ENCODE data around the gene FOXC2. TPM values are rescaled to one million over a fixed set of nuclear protein-coding genes. Genes with fewer than 3 reads are reported as not detected.
A peak's percentile ranks its signal among the peaks of the same experiment; 100 is the strongest.

Gene FOXC2
- total RNA-seq, 2 experiments from 2014 or later, result not detected

DNA sequence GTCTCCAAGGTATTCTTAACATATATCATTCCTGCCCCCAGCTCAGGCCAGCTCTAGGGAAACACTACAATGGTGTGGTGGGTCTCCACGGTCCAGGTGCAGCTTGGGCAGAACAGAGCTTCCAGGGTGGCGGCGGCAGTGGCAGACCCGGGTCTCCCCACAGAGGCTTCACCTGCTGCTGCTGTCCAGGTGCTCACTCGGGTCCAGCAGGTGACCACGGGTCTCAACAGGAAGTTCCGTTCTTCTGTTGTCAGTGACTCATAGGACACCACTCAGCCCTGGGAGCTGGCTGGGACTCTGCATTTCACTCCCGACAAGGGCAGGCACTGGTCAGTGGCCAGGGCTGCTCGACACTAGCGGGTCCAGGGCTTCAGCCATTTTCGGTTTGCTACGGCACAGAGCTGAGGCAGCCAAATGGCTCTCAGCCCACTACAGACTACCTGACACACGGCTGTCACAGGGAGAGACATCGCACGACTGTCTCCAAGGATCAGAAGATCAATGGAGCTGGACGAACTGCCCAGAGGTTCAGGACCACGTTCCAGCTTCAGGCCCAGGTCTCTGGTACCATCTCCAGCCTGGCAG is 28.3 kb upstream of the FOXC2 start:
- Mint-ChIP-seq H3K27me3 (no peaks in the 10 kb centered on the region), H3K27ac (no peak overlapping the region), H3K4me3 (no peak overlapping the region), H3K36me3 (ENCODE audit: low read depth) (peaks cover 16% of the 10 kb centered on the region), H3K9me3 (no peaks in the 10 kb centered on the region), H3K4me1 (no peaks in the 10 kb centered on the region)
- DNase-seq, result no peak
- ChIA-PET POLR2A (no interaction called here), CTCF (no interaction called here)

DNA sequence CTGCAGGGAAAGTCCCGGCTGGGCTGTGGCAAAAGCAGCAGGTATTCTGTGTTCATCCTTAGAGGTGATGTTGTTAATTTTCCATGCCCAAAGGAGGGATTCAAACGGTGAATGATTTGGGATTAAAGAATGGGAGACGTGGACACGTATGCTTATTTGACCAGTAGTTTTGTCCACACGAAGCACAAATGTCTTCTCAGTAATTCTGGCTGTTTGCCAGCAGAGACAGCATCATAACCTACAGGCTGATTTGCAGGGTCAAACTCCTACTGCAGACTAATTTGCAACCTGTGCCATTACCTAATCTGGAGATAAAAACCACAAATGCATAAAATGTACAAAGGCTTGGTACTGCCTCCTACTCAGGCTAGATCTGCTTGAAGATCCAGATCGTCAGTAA is 25.7 kb upstream of the FOXC2 start:
- no peaks in the 10 kb centered on the region for H3K4me1 Mint-ChIP-seq
- DNase-seq, result no peak
- ChIA-PET CTCF (interaction anchor here (1.4 kb wide), 1 partner anchor 8 kb away, joined by 3 read pairs; no protein-coding TSS in a partner anchor), POLR2A (no interaction called here)
- H3K27ac Mint-ChIP-seq, result no peak overlapping the region
- H3K9me3 Mint-ChIP-seq, result no peaks in the 10 kb centered on the region
- H3K27me3 Mint-ChIP-seq, result no peaks in the 10 kb centered on the region
- peaks cover 24% of the 10 kb centered on the region for H3K36me3 Mint-ChIP-seq (ENCODE audit: low read depth)
- no peak overlapping the region for H3K4me3 Mint-ChIP-seq

DNA sequence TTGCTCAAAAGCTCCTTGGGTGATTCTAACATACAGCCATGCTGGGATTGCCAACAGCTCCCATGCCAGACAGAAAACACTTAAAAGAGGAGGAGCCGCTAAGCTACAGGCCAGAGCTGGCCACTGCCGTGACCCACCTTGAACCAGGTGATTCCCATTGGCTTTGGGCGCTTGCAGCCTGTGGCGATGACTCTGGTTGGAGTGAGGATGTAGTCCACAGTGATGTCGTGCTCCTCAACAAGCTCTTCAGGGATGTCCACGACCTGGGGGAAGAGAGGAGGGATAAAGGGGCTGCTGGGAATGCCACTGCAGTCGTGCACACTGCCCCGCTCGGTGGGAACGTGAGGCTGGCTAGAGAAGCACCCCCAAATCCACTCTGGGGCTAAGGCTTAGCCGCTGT is 25.1 kb upstream of the FOXC2 start:
- H3K4me3 Mint-ChIP-seq, result no peak overlapping the region
- peaks cover 20% of the 10 kb centered on the region for H3K36me3 Mint-ChIP-seq (ENCODE audit: low read depth)
- ChIA-PET CTCF (interaction anchor here (1.4 to 1.7 kb wide), 2 partner anchors 9 to 24 kb away, joined by 3 read pairs; no protein-coding TSS in a partner anchor), POLR2A (no interaction called here)
- H3K27me3 Mint-ChIP-seq, result no peaks in the 10 kb centered on the region
- H3K27ac Mint-ChIP-seq, result no peak overlapping the region
- no peak for DNase-seq
- H3K4me1 Mint-ChIP-seq, result no peaks in the 10 kb centered on the region
- H3K9me3 Mint-ChIP-seq, result no peaks in the 10 kb centered on the region

DNA sequence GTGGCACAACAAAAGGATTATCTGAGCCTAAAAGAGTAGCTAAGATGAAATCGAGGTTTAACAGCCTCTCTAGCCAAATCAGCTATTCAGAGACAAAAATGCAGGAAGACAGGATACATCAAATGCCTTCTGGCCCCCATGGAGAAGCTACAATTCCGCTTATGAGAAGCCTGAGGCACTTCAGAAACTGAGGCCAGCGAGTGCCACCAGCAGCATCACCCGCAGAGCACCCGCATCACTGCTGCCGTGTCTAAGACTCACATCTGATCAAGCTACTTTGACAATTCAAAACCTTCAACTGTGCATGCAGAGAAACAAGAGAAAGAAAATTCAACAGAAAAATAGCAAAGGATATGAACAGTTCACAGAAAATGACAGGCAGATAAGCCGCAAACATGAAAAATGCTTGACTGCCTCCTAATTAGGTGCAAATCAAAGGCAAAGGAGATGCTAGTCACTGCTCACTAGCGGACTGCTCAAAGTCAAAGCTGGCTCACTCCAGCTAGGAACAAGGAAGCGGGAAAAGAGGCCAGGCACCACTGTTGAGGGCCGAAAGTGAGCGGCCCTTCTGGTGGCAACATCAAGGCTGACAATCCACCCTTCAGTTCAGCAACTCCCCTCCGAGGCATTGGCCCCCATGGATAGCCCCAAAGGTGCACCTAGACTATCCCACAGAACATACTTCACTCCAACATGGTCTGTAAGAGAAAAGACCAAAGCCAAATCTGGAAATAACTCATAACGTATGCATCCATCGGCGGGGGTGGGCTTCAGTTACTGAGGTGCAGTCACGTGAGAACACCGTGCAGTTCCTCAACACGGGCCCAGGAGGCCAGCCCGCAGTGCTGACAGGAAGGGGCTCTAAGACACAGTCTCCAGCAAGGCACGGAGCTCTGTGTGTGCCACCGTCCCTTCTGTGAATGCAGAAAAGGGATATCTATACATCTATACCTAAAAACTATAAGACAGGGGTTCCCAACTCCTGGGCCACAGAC is 23.6 kb upstream of the FOXC2 start:
- no peaks in the 10 kb centered on the region for H3K4me1 Mint-ChIP-seq
- POLR2A ChIA-PET, result no interaction called here
- H3K27ac Mint-ChIP-seq, result peak overlapping the region; percentile 1
- H3K9me3 Mint-ChIP-seq, result no peaks in the 10 kb centered on the region
- CTCF ChIA-PET, result interaction anchor here (1.7 kb wide), 1 partner anchor 25 kb away, joined by 3 read pairs; no protein-coding TSS in a partner anchor
- H3K27me3 Mint-ChIP-seq, result no peaks in the 10 kb centered on the region
- DNase-seq, result no peak
- no peak overlapping the region for H3K4me3 Mint-ChIP-seq
- peaks cover 21% of the 10 kb centered on the region for H3K36me3 Mint-ChIP-seq (ENCODE audit: low read depth)

DNA sequence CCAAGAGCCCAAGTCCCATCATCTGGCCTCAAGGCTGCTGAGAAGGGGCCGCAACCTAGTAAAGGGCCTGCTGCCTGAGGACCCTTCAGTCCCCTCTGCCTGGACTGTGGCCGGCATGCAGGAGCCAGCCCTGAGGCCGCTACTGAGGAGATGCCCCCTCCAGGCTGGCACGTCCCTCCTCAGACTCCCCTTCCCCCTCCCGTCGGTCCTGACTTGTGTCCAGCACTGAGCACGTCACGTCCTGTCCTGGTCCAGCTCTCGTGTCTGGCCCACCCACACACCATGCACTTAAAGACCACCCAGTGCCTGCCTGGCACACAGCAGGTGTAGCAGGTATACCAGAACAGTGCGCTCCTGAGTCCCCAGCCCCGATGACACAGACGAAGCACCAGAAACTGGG is 21.1 kb upstream of the FOXC2 start:
- POLR2A ChIA-PET, result no interaction called here
- Mint-ChIP-seq H3K4me3 (no peak overlapping the region), H3K4me1 (peaks cover 3% of the 10 kb centered on the region), H3K27ac (no peak overlapping the region), H3K36me3 (ENCODE audit: low read depth) (peaks cover 12% of the 10 kb centered on the region), H3K9me3 (no peaks in the 10 kb centered on the region), H3K27me3 (no peaks in the 10 kb centered on the region)
- CTCF ChIA-PET, result interaction anchor here (0.9 kb wide), 1 partner anchor 13 kb away, joined by 3 read pairs; no protein-coding TSS in a partner anchor
- DNase-seq, result no peak

DNA sequence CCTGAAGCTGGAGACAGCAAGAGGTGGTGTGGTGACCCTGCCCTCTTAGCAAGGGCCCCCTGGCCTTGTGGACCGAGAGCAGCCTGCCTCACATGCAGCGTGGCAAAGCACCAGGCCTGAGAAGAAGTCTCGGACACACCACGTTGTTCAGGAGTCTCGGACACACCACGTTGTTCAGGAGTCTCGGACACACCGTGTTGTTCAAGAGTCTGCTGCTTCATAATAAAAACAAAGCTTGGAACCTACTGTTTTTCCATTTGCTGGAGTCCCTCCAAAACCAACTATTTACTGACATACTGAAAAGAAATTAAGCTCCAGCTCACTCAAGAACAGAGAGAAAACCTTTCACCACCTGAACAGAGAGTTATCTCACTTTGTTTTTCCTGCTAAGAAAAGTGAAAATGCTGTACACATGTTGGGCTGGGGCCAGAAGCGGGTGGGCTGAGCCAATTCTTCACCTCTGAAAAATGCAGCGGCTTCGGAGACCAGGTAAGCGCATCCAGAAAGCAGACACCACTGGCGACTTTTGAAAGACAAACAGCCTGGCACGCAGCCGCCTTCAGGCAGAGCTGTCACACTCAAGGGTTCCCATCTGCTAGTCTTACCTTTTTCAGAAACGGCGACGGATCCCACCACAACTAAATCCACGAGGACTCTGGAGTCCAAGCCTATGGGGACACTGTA is 20.5 kb upstream of the FOXC2 start:
- H3K27me3 Mint-ChIP-seq, result no peaks in the 10 kb centered on the region
- CTCF ChIA-PET, result no interaction called here
- no peak overlapping the region for H3K27ac Mint-ChIP-seq
- POLR2A ChIA-PET, result no interaction called here
- no peak for DNase-seq
- H3K36me3 Mint-ChIP-seq (ENCODE audit: low read depth), result peaks cover 11% of the 10 kb centered on the region
- H3K4me3 Mint-ChIP-seq, result no peak overlapping the region
- no peaks in the 10 kb centered on the region for H3K9me3 Mint-ChIP-seq
- H3K4me1 Mint-ChIP-seq, result peaks cover 3% of the 10 kb centered on the region

DNA sequence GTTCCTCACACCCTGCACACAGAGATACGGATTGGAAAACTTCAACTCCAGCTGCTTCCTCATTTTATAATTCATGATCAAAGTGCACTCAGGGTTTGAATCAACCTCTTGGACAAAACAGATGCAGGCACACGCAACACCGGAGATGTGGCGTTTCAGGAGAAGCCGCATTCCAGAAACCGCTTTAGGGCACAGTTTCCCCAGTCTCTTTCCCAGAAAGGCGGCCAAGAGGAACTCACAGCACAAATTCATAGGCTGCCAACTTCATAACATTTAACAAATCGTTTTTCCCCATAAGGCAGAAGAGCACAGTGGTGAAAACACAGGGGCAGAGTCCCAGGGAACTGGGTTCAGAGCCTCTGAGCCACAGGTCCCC is 20.0 kb upstream of the FOXC2 start:
- H3K27ac Mint-ChIP-seq, result no peak overlapping the region
- H3K4me1 Mint-ChIP-seq, result peaks cover 3% of the 10 kb centered on the region
- no peak overlapping the region for H3K4me3 Mint-ChIP-seq
- ChIA-PET POLR2A (no interaction called here), CTCF (no interaction called here)
- no peaks in the 10 kb centered on the region for H3K9me3 Mint-ChIP-seq
- H3K27me3 Mint-ChIP-seq, result no peaks in the 10 kb centered on the region
- no peak for DNase-seq
- H3K36me3 Mint-ChIP-seq (ENCODE audit: low read depth), result peaks cover 10% of the 10 kb centered on the region

DNA sequence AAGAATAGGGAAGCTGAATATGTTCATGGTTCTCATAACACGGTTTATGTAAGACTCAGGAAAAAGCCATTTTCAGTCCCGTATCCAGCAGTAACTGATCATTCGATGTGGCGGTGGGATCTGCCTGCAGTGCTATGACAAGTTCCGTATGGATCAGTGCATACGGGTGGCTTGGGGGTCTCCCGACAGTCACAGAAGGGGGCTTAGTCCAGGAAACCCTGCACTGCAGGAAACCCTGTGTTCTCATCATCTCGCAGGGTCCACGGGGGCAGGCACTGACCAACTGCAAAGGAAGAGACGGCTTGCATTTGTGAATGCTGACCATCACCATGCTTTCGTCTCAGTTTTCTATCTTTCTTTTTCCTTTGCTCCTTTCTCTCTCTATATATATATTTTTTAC is 19.3 kb upstream of the FOXC2 start:
- H3K36me3 Mint-ChIP-seq (ENCODE audit: low read depth), result peaks cover 10% of the 10 kb centered on the region
- no peak overlapping the region for H3K27ac Mint-ChIP-seq
- no peaks in the 10 kb centered on the region for H3K9me3 Mint-ChIP-seq
- no peak for DNase-seq
- H3K27me3 Mint-ChIP-seq, result no peaks in the 10 kb centered on the region
- POLR2A ChIA-PET, result no interaction called here
- CTCF ChIA-PET, result no interaction called here
- H3K4me1 Mint-ChIP-seq, result peaks cover 3% of the 10 kb centered on the region
- H3K4me3 Mint-ChIP-seq, result no peak overlapping the region

DNA sequence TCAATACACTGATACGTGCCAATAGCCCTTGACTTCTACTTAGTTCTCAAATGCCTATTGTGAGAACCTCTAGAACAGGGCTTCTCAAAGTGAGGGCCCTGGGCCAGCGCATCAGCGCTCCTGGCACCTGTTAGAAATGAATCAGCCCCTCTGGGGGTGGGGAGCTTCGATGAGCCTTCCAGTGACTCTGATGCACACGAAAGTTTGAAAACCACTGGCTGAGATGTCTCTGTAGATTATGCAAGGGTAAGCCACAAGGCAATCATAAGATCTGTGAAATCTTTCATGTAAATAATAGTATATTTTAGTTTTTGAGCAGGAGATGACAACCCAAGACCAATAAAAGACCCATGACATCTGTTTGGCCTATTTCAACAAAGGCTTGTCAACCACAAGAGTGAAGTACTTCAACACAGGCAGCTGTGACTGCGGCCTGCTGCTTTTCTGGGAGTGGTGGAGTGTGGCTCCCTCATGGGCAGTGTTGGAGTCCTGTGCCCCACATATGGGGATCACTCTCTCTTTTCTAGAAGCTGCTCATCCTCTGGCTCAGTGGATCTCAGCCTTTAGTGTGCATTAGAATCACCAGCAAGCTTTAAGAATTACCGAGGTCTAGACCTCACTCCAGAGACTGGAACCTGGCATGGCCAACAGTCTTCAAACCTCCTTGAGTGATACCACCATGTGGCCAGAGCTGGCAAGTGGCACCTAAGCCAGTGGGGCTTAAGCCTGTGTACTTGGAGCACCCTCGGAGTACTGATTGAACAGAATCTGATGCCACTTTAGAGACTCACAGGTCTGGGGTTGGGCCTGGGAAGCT is 17.3 kb upstream of the FOXC2 start:
- DNase-seq, result no peak
- Mint-ChIP-seq H3K36me3 (ENCODE audit: low read depth) (peaks cover 15% of the 10 kb centered on the region), H3K27ac (no peak overlapping the region), H3K9me3 (no peaks in the 10 kb centered on the region), H3K4me3 (no peak overlapping the region), H3K27me3 (no peaks in the 10 kb centered on the region), H3K4me1 (peaks cover 16% of the 10 kb centered on the region)
- ChIA-PET CTCF (interaction anchor here (2.3 kb wide), 1 partner anchor 15 kb away, joined by 6 read pairs; no protein-coding TSS in a partner anchor), POLR2A (no interaction called here)

DNA sequence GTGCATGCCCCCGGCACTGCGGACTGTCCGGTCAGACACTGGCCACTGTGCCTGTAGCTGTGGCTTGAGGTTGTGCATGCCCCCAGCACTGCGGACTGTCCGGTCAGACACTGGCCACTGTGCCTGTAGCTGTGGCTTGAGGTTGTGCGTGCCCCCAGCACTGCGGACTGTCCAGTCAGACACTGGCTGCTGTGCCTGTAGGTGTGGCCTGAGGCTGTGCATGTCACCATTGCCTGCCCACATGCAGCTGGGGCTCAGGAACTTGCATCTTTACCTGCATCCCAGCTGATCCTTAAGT is 16.8 kb upstream of the FOXC2 start:
- ChIA-PET CTCF (interaction anchor here (2.3 kb wide), 1 partner anchor 14 kb away, joined by 6 read pairs; no protein-coding TSS in a partner anchor), POLR2A (no interaction called here)

DNA sequence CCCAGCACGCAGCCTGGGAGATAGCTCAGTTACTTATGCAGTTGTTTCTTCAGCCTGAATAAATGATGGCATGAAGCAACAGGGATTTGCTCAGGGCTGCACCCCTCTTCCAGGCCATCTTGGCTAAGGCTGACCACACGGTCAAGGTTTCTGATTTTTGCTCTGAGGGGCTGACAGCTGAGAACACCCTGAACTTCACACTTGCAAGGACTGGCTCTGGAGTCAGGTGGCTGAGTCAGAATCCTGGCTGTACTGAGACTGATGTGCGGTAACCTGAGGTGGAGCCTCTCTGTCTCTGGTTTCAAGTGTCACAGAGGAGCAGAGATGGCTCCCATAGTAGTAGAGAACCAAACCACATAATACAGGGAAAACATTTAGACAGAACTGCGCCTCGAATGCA is 16.3 kb upstream of the FOXC2 start:
- CTCF ChIA-PET, result interaction anchor here (2.3 kb wide), 1 partner anchor 14 kb away, joined by 6 read pairs; no protein-coding TSS in a partner anchor
- H3K9me3 Mint-ChIP-seq, result no peaks in the 10 kb centered on the region
- POLR2A ChIA-PET, result no interaction called here
- peaks cover 11% of the 10 kb centered on the region for H3K36me3 Mint-ChIP-seq (ENCODE audit: low read depth)
- H3K27me3 Mint-ChIP-seq, result no peaks in the 10 kb centered on the region
- DNase-seq, result no peak
- no peak overlapping the region for H3K27ac Mint-ChIP-seq
- no peak overlapping the region for H3K4me3 Mint-ChIP-seq
- H3K4me1 Mint-ChIP-seq, result peaks cover 22% of the 10 kb centered on the region

More for the DNA sequence above, 16.8 kb upstream of the FOXC2 start:
- Mint-ChIP-seq H3K9me3 (no peaks in the 10 kb centered on the region), H3K36me3 (ENCODE audit: low read depth) (peaks cover 12% of the 10 kb centered on the region), H3K4me1 (peaks cover 18% of the 10 kb centered on the region), H3K27ac (no peak overlapping the region), H3K27me3 (no peaks in the 10 kb centered on the region), H3K4me3 (no peak overlapping the region)
- DNase-seq, result no peak

DNA sequence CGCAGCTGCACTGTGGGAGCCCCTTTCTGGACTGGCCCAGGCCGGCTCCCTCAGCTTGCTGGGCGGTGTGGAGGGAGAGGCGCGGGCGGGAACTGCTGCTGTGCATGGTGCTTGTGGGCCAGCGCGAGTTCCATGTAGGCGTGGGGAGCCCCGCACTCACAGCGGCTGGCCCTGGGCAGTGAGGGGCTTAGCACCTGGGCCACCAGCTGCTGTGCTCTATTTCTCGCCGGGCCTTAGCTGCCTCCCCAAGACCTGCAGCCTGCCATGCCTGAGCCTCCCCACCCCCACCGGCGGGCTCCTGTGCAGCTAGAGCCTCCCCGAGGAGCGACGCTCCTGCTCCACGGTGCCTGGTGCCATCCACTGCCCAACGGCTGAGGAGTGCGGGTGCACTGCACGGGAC is 13.3 kb upstream of the FOXC2 start:
- H3K4me3 Mint-ChIP-seq, result peak overlapping the region; percentile 93
- CTCF ChIA-PET, result no interaction called here
- no peaks in the 10 kb centered on the region for H3K9me3 Mint-ChIP-seq
- H3K27me3 Mint-ChIP-seq, result peaks cover 7% of the 10 kb centered on the region
- DNase-seq, result no peak
- peaks cover 24% of the 10 kb centered on the region for H3K4me1 Mint-ChIP-seq
- peaks cover 8% of the 10 kb centered on the region for H3K36me3 Mint-ChIP-seq (ENCODE audit: low read depth)
- POLR2A ChIA-PET, result no interaction called here
- H3K27ac Mint-ChIP-seq, result no peak overlapping the region

DNA sequence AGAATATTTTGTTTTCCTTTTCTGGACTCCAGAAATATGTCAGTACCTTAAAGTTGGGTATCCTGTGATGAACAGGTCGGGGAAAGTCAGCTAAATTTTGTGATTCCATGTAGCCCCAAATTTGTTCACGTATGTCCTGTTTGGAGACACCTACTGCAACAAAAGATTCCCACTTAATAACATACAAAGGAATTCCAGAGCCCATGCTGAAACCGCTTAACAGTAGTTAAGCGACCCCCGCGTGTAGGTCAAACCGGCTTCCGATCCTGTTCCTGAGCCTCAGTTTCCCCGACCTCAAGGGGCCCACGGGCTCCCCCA is 12.1 kb upstream of the FOXC2 start:
- POLR2A ChIA-PET, result no interaction called here

More for the DNA sequence above, 12.1 kb upstream of the FOXC2 start:
- Mint-ChIP-seq H3K9me3 (no peaks in the 10 kb centered on the region), H3K36me3 (ENCODE audit: low read depth) (peaks cover 8% of the 10 kb centered on the region), H3K4me3 (peak overlapping the region; percentile 93), H3K4me1 (peaks cover 21% of the 10 kb centered on the region), H3K27ac (peak overlapping the region; percentile 99), H3K27me3 (peaks cover 7% of the 10 kb centered on the region)
- CTCF ChIA-PET, result no interaction called here
- no peak for DNase-seq

Data from activated CD4-positive, alpha-beta T cell treated with anti-CD3 and anti-CD28 coated beads, Interleukin-2, amount 10 ng/mL, durations not matched to agents 7 days and 5 days (primary cell).